Effector memory CD4-positive, alpha-beta T cell (primary cell): ENCODE measurements around the gene BRINP3.

Experiments
- DNase-seq, 3 donors: peaks; one replicate each; pipeline ENCODE4 v3.0.0-alpha.2; 2020
- H3K27ac ChIP-seq: 2 replicates; pipeline ENCODE4 v1.7.0; 2013; ENCODE audit warnings: mild to moderate bottlenecking, low read length, moderate library complexity; ENCODE audit not compliant: insufficient read depth, poor library complexity, severe bottlenecking
- H3K27me3 ChIP-seq: replicated peaks from 2 replicates; pipeline ENCODE4 v1.7.0; 2013; ENCODE audit warnings: mild to moderate bottlenecking, low read length; ENCODE audit not compliant: insufficient read depth, control insufficient read depth, poor library complexity, severe bottlenecking
- H3K36me3 ChIP-seq: 2 replicates; pipeline ENCODE4 v1.7.0; 2013; ENCODE audit warnings: mild to moderate bottlenecking, low read length, moderate library complexity; ENCODE audit not compliant: control insufficient read depth, insufficient read depth
- H3K4me1 ChIP-seq: 2 replicates; pipeline ENCODE4 v1.7.0; 2013; ENCODE audit warnings: low read length, mild to moderate bottlenecking; ENCODE audit not compliant: control insufficient read depth, insufficient read depth, poor library complexity, severe bottlenecking
- H3K4me3 ChIP-seq: 2 replicates; pipeline ENCODE4 v1.7.0; 2013; ENCODE audit warnings: low read length, low read depth, mild to moderate bottlenecking; ENCODE audit not compliant: insufficient read depth, poor library complexity, severe bottlenecking
- H3K9me3 ChIP-seq: 2 replicates; pipeline ENCODE4 v1.7.0; 2013; ENCODE audit warnings: mild to moderate bottlenecking, low read length, moderate library complexity; ENCODE audit not compliant: control insufficient read depth

BRINP3 gene

DNA sequence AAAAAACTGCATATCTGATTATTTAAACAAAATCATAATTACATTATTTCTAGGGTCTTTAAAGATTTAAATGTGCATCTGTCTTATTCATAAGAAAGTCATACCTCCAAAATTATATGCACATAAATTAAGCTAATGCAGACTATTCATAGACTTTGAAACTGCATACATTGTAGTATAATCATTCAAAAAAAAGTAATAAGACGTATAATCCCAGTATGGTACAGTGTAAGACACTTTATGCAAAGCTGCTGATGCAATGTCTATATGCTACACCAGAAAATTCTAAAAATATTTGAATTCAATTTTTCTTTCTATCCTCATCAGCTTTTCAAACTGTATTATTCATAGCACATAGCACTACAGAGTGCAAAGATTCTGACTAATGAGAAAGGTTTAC lies 22.0 kb downstream of the BRINP3 start:
- H3K4me3 ChIP-seq: no peak overlapping the region
- no peak overlapping the region for H3K27ac ChIP-seq
- no peaks in the 10 kb centered on the region for H3K36me3 ChIP-seq
- no peaks in the 10 kb centered on the region for H3K4me1 ChIP-seq
- DNase-seq: no peak
- H3K27me3 ChIP-seq: no peaks in the 10 kb centered on the region
- H3K9me3 ChIP-seq: no peaks in the 10 kb centered on the region

GRCh38 chr1:190453550-190453949 lies 24.1 kb downstream of the BRINP3 start:
- Histone ChIP-seq H3K27ac (no peak overlapping the region), H3K9me3 (no peaks in the 10 kb centered on the region), H3K36me3 (no peaks in the 10 kb centered on the region), H3K4me3 (no peak overlapping the region), H3K4me1 (no peaks in the 10 kb centered on the region), H3K27me3 (no peaks in the 10 kb centered on the region)
- no peak for DNase-seq

DNA sequence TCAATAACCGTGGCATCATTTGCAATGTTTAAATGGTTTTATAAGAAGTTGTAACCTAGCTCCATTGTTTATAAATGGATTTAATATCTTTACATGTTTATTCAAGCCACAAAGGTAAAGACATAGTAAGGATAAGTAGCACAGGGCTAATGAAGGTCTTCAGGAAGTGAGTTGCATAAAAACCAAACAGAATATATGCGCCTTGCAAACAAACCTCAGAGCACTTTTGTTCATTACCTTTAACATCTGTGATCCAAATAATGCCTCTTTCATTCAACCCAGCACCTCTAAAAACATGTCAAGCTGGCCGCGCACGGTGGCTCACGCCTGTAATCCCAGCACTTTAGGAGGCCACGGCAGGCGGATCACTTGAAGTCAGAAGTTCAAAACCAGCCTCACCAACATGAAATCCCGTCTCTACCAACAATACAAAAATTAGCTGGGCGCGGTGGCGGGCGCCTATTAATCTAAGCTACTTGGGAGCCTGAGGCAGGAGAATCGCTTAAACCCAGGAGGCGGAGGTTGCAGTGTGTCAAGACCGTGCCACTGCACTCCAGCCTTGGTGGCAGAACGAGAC lies 25.3 kb downstream of the BRINP3 start:
- Histone ChIP-seq H3K36me3 (no peaks in the 10 kb centered on the region), H3K4me3 (no peak overlapping the region), H3K4me1 (no peaks in the 10 kb centered on the region), H3K9me3 (no peaks in the 10 kb centered on the region), H3K27me3 (no peaks in the 10 kb centered on the region), H3K27ac (no peak overlapping the region)
- no peak for DNase-seq

GRCh38 chr1:190444464-190444863 lies 33.2 kb downstream of the BRINP3 start:
- no peaks in the 10 kb centered on the region for H3K36me3 ChIP-seq
- DNase-seq: no peak
- no peak overlapping the region for H3K27ac ChIP-seq
- no peak overlapping the region for H3K4me3 ChIP-seq
- H3K27me3 ChIP-seq: no peaks in the 10 kb centered on the region
- no peaks in the 10 kb centered on the region for H3K9me3 ChIP-seq
- no peaks in the 10 kb centered on the region for H3K4me1 ChIP-seq

GRCh38 chr1:190439447-190439846 lies 38.2 kb downstream of the BRINP3 start:
- no peak overlapping the region for H3K27ac ChIP-seq
- H3K27me3 ChIP-seq: no peaks in the 10 kb centered on the region
- H3K36me3 ChIP-seq: no peaks in the 10 kb centered on the region
- no peak for DNase-seq
- no peaks in the 10 kb centered on the region for H3K4me1 ChIP-seq
- H3K9me3 ChIP-seq: no peaks in the 10 kb centered on the region
- H3K4me3 ChIP-seq: no peak overlapping the region

DNA sequence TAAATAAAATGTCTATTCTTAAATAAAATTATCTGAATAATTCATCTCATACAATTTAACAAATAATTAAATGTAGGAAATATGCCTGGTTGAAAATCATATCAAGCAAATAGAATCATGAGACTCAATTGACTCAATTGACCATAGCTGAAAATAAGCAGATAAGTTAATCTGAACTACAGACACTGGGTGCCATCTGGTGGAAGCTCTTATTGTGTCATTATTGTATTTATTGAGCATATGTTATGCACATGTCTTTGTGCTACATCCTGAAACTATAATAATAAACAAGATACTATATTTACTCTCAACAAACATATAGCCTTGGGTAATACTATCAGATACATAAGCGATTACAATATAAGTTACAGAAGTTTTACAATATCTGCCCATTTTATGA lies 41.0 kb downstream of the BRINP3 start:
- Histone ChIP-seq H3K36me3 (no peaks in the 10 kb centered on the region), H3K4me1 (no peaks in the 10 kb centered on the region), H3K27me3 (no peaks in the 10 kb centered on the region), H3K9me3 (no peaks in the 10 kb centered on the region), H3K4me3 (no peak overlapping the region), H3K27ac (no peak overlapping the region)
- no peak for DNase-seq

DNA sequence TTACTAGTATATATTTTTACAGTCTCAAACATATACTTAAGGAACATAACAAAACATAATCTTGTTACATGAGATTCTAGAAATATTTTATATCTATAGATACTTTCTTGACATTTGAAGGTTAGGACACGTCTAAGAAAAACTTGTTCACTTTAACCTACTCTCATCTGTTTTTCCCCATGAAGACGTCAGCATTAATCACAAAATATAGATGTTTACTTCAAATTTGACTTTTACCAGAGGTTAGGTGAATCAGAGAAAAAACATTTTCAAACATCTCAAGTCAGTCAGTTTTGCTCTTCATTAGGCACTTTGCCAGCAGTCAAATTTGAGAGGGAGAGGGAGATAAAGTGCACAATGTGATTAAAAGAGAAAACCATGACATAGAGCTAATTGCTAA lies 47.7 kb downstream of the BRINP3 start:
- H3K27ac ChIP-seq: no peak overlapping the region
- H3K4me1 ChIP-seq: no peaks in the 10 kb centered on the region
- no peaks in the 10 kb centered on the region for H3K27me3 ChIP-seq
- H3K36me3 ChIP-seq: no peaks in the 10 kb centered on the region
- H3K9me3 ChIP-seq: no peaks in the 10 kb centered on the region
- no peak overlapping the region for H3K4me3 ChIP-seq
- DNase-seq: no peak

DNA sequence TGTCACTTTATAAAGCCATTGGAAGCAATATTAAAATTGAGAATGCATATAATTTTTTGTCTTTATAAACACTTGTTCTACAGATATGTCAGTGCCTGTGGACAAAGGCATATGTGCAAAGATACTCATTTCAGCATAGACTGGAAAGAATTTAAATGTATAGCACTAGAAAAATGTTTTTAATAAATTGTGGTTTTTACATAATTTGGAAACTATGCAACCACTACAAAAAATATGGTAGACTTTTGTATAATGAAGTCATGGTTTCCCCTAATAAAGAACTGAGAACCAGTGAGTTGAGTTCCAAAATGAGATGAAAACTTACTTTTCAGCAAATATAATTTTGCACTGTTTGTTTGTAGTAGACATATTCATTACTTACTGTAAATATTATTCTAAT lies 48.5 kb downstream of the BRINP3 start:
- no peaks in the 10 kb centered on the region for H3K9me3 ChIP-seq
- H3K4me1 ChIP-seq: no peaks in the 10 kb centered on the region
- H3K27ac ChIP-seq: no peak overlapping the region
- H3K27me3 ChIP-seq: no peaks in the 10 kb centered on the region
- no peaks in the 10 kb centered on the region for H3K36me3 ChIP-seq
- no peak for DNase-seq
- no peak overlapping the region for H3K4me3 ChIP-seq

DNA sequence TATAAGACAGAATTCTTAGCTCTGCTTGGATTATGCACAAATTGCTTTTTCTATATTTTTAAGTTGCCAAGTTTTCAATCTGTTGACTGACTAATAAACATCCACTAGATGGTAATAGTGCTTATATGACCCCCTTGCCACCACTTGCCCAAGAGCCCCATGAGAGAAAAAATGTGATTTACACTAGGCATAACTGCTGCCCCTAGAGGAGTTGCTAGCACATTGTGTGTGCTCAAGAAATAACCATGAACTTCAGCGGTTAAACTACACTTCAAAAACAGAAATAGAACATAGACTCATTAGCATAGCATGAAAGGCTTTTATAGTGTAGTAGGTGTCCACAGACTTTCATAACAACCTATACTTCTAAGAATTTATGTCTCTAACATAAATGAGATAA lies 61.4 kb downstream of the BRINP3 start:
- no peak overlapping the region for H3K27ac ChIP-seq
- H3K27me3 ChIP-seq: no peaks in the 10 kb centered on the region
- DNase-seq: no peak
- H3K36me3 ChIP-seq: no peaks in the 10 kb centered on the region
- H3K9me3 ChIP-seq: no peaks in the 10 kb centered on the region
- H3K4me3 ChIP-seq: no peak overlapping the region
- no peaks in the 10 kb centered on the region for H3K4me1 ChIP-seq

DNA sequence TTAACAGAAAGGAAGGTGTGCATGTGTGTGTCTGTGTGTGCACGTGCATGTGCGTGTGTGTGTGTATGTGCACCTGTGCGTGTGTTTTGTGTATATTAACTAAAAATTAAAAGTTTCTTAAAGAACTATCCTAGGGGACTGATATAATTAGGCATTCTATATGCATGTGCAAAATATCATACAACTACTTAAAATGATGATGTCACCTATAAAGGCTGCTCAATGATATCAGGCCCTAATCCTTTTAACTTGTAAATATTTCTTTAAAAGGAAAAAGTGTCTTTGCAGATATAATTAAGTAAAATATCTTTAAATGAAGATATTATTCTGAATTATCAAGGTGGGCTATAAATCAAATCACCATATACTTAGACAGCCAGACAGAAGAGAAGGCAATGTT lies 64.5 kb downstream of the BRINP3 start:
- Histone ChIP-seq H3K4me1 (no peaks in the 10 kb centered on the region), H3K27ac (no peak overlapping the region)

DNA sequence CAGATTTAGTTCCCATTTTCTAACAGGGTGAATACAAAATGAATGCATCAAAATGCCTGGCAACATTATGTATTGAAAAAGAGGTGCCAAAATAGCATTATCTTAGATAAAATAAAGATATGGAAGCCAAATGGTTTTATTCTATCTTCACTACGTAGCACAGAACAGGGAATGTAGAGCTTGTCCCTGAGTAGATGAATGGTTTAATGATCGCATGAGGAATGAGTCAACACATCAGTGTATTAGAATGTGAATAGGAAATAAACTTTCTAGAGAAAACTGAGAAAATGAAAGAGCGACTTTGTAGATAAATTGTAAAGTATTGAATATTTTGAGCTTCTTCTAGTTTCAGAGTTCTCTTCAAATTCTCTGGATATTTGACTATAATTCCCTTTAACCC lies 74.3 kb downstream of the BRINP3 start:
- no peak for DNase-seq
- Histone ChIP-seq H3K4me3 (no peak overlapping the region), H3K27ac (no peak overlapping the region), H3K36me3 (no peaks in the 10 kb centered on the region), H3K27me3 (no peaks in the 10 kb centered on the region), H3K4me1 (no peaks in the 10 kb centered on the region), H3K9me3 (no peaks in the 10 kb centered on the region)

More for the DNA sequence above, 64.5 kb downstream of the BRINP3 start:
- no peak overlapping the region for H3K4me3 ChIP-seq
- no peaks in the 10 kb centered on the region for H3K9me3 ChIP-seq
- DNase-seq: no peak
- H3K27me3 ChIP-seq: no peaks in the 10 kb centered on the region
- no peaks in the 10 kb centered on the region for H3K36me3 ChIP-seq
